Coronary artery (tissue), 2 donors: ENCODE results near the gene SRD5A1.

Source experiments
- DNase-seq: peaks from one replicate; pipeline ENCODE4 v3.0.0-alpha.2; 2017; ENCODE audit warnings: low spot score
- H3K27ac ChIP-seq, 2 donors: fragments of 200-600 bp; sonication (generic); one replicate each; pipeline ENCODE4 v1.5.1; 2016 to 2019
- H3K4me3 ChIP-seq: fragments of 200-600 bp; sonication (generic); 2 replicates; pipeline ENCODE4 v1.5.1; 2016; ENCODE audit warnings: mild to moderate bottlenecking, moderate library complexity
- TF ChIP-seq, protein P1 (sequence below): fragments of 200-600 bp; sonication (generic); IDR thresholded peaks from one replicate; pipeline ENCODE4 v1.5.1; 2019; ENCODE audit warnings: antibody characterized with exemption

SRD5A1 gene

GRCh38 chr5:6713274-6714225 lies 80.3 kb downstream of the SRD5A1 start, which contains the start of gene TENT4A:
Gene TENT4A (plus strand): TSS chr5:6713432. CDS start chr5:6713984, 552 bp downstream.
- TF ChIP-seq, protein P1, sequence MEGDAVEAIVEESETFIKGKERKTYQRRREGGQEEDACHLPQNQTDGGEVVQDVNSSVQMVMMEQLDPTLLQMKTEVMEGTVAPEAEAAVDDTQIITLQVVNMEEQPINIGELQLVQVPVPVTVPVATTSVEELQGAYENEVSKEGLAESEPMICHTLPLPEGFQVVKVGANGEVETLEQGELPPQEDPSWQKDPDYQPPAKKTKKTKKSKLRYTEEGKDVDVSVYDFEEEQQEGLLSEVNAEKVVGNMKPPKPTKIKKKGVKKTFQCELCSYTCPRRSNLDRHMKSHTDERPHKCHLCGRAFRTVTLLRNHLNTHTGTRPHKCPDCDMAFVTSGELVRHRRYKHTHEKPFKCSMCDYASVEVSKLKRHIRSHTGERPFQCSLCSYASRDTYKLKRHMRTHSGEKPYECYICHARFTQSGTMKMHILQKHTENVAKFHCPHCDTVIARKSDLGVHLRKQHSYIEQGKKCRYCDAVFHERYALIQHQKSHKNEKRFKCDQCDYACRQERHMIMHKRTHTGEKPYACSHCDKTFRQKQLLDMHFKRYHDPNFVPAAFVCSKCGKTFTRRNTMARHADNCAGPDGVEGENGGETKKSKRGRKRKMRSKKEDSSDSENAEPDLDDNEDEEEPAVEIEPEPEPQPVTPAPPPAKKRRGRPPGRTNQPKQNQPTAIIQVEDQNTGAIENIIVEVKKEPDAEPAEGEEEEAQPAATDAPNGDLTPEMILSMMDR = no peak
- peak within 1 kb of the TSS; percentile 90 for H3K4me3 ChIP-seq
- peak; percentile 73 for DNase-seq

DNA sequence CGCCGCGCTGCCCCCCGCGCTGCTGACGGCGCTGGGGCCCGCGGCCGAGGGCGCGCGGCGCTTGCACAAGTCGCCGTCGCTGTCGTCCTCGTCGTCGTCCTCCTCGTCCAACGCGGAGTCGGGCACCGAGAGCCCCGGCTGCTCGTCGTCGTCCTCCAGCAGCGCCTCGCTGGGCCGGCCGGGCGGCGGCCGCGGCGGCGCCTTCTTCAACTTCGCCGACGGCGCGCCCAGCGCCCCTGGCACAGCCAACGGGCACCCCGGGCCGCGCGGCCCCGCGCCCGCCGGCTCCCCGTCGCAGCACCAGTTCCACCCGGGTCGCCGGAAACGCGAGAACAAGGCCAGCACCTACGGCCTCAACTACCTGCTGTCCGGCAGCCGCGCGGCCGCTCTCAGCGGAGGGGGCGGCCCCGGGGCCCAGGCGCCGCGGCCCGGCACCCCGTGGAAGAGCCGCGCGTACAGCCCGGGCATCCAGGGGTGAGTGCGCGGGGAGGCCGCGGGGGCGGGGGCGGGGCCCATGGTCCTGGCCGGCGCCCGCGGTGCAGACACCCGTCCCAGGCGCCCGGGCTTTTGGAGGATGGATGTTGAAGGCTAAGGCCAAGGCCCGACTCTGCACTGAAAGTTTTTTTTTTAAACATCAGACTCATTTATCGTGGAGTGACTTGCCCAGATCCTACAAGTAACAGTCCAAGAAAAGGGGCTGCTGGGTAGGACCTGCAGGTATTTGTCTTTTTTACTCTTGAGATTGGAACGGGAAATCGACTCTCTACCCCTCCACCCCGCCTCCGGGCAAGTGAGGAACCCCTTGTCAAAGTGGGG lies 81.2 kb downstream of the SRD5A1 start:
- DNase-seq = no peak
- H3K4me3 ChIP-seq = peak overlapping the region; percentile 90

More at GRCh38 chr5:6713274-6714225, 80.3 kb downstream of the SRD5A1 start, which contains the start of gene TENT4A:
- H3K27ac ChIP-seq = peak within 1 kb of the TSS; percentile 96 to 98

GRCh38 chr5:6715271-6715670 lies 82.0 kb downstream of the SRD5A1 start:
- TF ChIP-seq, protein P1 = no peak
- Histone ChIP-seq H3K27ac (no peak overlapping the region), H3K4me3 (peak overlapping the region; percentile 90)
- no peak for DNase-seq

More for the DNA sequence above, 81.2 kb downstream of the SRD5A1 start:
- H3K27ac ChIP-seq = peak overlapping the region; percentile 44 to 98
- TF ChIP-seq, protein P1 = no peak

- Histone ChIP-seq H3K27ac (no peak overlapping the region), H3K4me3 (peak overlapping the region; percentile 90)
- DNase-seq = peak; percentile 67
- TF ChIP-seq, protein P1 = no peak
Measured at GRCh38 chr5:6715758-6716628, 82.8 kb downstream of the SRD5A1 start.

DNA sequence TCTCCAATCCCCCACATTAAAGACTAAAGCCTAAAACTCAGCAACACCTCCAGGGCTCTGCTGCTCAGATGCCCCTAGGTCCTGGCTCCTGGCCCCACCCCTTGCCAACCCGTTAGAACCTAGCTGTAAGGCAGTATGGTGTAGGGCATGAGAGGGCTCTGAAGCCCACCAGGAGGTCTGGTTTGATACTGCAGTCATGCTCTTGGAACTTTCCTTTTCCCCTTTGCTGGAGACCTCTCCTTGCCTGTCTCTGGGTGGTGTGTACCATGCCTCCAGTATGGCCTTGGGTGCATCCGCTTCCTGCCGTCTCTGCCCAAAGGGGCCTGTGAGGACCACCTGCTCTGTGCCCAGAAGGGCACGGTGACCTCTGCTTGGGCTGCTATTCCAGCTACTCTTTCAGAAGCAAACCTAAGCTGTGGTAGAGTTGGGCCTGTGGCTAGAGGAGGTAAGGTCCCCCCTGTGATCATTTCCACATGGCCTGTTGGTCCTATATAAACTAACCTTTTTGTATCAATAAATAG lies 83.4 kb downstream of the SRD5A1 start:
- TF ChIP-seq, protein P1 = no peak
- peak overlapping the region; percentile 90 for H3K4me3 ChIP-seq
- H3K27ac ChIP-seq = no peak overlapping the region
- no peak for DNase-seq

DNA sequence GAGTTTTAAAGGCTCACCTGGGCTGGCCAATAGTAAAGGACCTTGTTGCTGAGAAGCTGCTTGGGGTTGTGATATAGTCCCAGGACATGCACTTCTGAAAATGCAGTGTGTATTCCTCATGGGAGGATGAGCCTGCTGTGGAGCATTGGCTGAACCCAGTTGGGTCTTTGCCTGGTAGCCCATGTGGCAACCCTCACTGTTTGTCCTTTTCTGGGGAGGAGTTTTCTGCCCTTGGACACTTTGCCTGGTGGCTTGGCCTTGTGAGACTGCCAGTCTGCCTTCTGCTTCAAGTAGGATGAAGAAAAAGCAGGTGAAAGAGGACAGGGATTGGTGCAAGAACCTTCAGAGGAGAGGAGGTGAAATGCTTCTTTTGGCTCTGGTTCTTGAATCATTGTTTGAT lies 84.0 kb downstream of the SRD5A1 start:
- peak; percentile 68 for DNase-seq
- Histone ChIP-seq H3K27ac (no peak overlapping the region), H3K4me3 (peak overlapping the region; percentile 90)
- TF ChIP-seq, protein P1 = no peak
